Liver (tissue), 9 donors: ENCODE results near the gene ICAM3. TPM values are rescaled to one million over a fixed set of nuclear protein-coding genes. Genes with fewer than 3 reads are reported as not detected.

Experiments
- DNase-seq: peaks from one replicate; pipeline ENCODE4 v3.0.0-alpha.2; 2017; ENCODE audit warnings: low spot score
- H3K27ac ChIP-seq, 2 donors: one replicate each; pipeline ENCODE4 v1.7.0; 2013; ENCODE audit warnings: inconsistent platforms in 2 of 2, low read length in 2 of 2, control low read depth in 1 of 2, low read depth in 1 of 2, mild to moderate bottlenecking in 1 of 2
- H3K27me3 ChIP-seq, 4 donors: one replicate each; pipeline versions ENCODE4 v1.6.1 to v1.7.0; 2013; ENCODE audit warnings: low read length in 3 of 4, inconsistent platforms in 1 of 4, mild to moderate bottlenecking in 1 of 4, moderate library complexity in 1 of 4; ENCODE audit not compliant: control insufficient read depth in 4 of 4, insufficient read depth in 4 of 4
- H3K36me3 ChIP-seq, 4 donors: one replicate each; pipeline versions ENCODE4 v1.6.1 to v1.7.0; 2013; ENCODE audit warnings: low read length in 3 of 4, mild to moderate bottlenecking in 3 of 4, low read depth in 1 of 4, moderate library complexity in 1 of 4; ENCODE audit not compliant: control insufficient read depth in 4 of 4, insufficient read depth in 3 of 4
- H3K4me1 ChIP-seq, 4 donors: one replicate each; pipeline versions ENCODE4 v1.6.1 to v1.7.0; 2013; ENCODE audit warnings: low read length in 3 of 4, mild to moderate bottlenecking in 3 of 4, moderate library complexity in 1 of 4; ENCODE audit not compliant: control insufficient read depth in 4 of 4, insufficient read depth in 4 of 4
- H3K4me3 ChIP-seq, 3 donors: one replicate each; pipeline versions ENCODE4 v1.6.1 to v1.7.0; 2013; ENCODE audit warnings: low read length in 3 of 3, control low read depth in 1 of 3, low read depth in 1 of 3, mild to moderate bottlenecking in 1 of 3
- H3K9ac ChIP-seq, 2 donors: one replicate each; pipeline ENCODE4 v1.7.0; 2013; ENCODE audit warnings: low read length in 2 of 2, mild to moderate bottlenecking in 2 of 2, moderate library complexity in 2 of 2, control low read depth in 1 of 2, low read depth in 1 of 2
- H3K9me3 ChIP-seq, 4 donors: one replicate each; pipeline versions ENCODE4 v1.6.1 to v1.7.0; 2013; ENCODE audit warnings: low read length in 3 of 4; ENCODE audit not compliant: control insufficient read depth in 4 of 4
- CTCF ChIP-seq: fragments of 150-350 bp; IDR thresholded peaks from 2 replicates; pipeline ENCODE4 v1.5.1; 2017; ENCODE audit warnings: improper control_type of control experiment, low read depth, low read length; ENCODE audit not compliant: missing input control
- FOXA1 ChIP-seq: IDR thresholded peaks from 2 replicates; pipeline ENCODE4 v1.6.1; 2016; ENCODE audit warnings: antibody characterized with exemption
- GABPA ChIP-seq, 2 donors: IDR thresholded peaks in 1 of 2; conservative IDR thresholded peaks in 1 of 2; 2 replicates each; pipeline ENCODE4 v1.6.1; 2016; ENCODE audit warnings: antibody characterized with exemption in 2 of 2, mild to moderate bottlenecking in 1 of 2, moderate library complexity in 1 of 2
- HNF4G ChIP-seq: IDR thresholded peaks from 2 replicates; pipeline ENCODE4 v1.6.1; 2016; ENCODE audit warnings: antibody characterized with exemption
- JUND ChIP-seq, 2 donors: IDR thresholded peaks; 2 replicates each; pipeline ENCODE4 v1.6.1; 2016; ENCODE audit warnings: antibody characterized with exemption in 2 of 2
- NR2F2 ChIP-seq: IDR thresholded peaks from 2 replicates; pipeline ENCODE4 v1.6.1; 2016; ENCODE audit warnings: antibody characterized with exemption
- RXRA ChIP-seq, 2 donors: IDR thresholded peaks; 2 replicates each; pipeline ENCODE4 v1.6.1; 2017 to 2018; ENCODE audit warnings: antibody characterized with exemption in 2 of 2, mild to moderate bottlenecking in 1 of 2
- TAF1 ChIP-seq: conservative IDR thresholded peaks from 2 replicates; pipeline ENCODE4 v1.6.1; 2016; ENCODE audit warnings: antibody characterized with exemption, mild to moderate bottlenecking
- YY1 ChIP-seq: IDR thresholded peaks from 2 replicates; pipeline ENCODE4 v1.6.1; 2016; ENCODE audit warnings: antibody characterized with exemption, mild to moderate bottlenecking
- WGBS: extraction: QIAGEN DNeasy Blood & Tissue Kit; methylation state at CpG from one replicate; pipeline ENCODE4 v1.1.7; 2013; 5-methylcytosine and 5-hydroxymethylcytosine counted together
- polyA plus RNA-seq, 2 donors: library from polyadenylated mRNA; stranded (reverse) in 1 of 2; unstranded in 1 of 2; fragments of 200-250 nt in 1 of 2; fragments of >200 nt in 1 of 2; fragmentation: Nextera tagmentation in 1 of 2; extraction: Ambion mirVana in 1 of 2; gene quantifications; one replicate each; pipeline versions ENCODE4 v1.2.1 to v1.2.3, GENCODE V29; 2013 to 2015
- total RNA-seq, 2 donors: library from RNA; depleted of rRNA; stranded (reverse); fragments of >200 nt; gene quantifications; one replicate each; pipeline ENCODE4 v1.2.3, GENCODE V29; 2014
- TF ChIP-seq, protein P1 (sequence below): IDR thresholded peaks from 2 replicates; pipeline ENCODE4 v1.6.1; 2016; ENCODE audit warnings: antibody characterized with exemption
- TF ChIP-seq, protein P2 (sequence below): IDR thresholded peaks from 2 replicates; pipeline ENCODE4 v1.6.1; 2016; ENCODE audit warnings: antibody characterized with exemption
- TF ChIP-seq, protein P3 (sequence below): IDR thresholded peaks from 2 replicates; pipeline ENCODE4 v1.6.1; 2016; ENCODE audit warnings: antibody characterized with exemption
- donor health status: healthy.
- donor health status: healthy.
- donor health status: healthy.
- donor health status: healthy.
- donor health status: healthy.

ICAM3 gene
- total and polyA plus RNA-seq, 4 donors, result 15.9 to 62.8 (median 21.0) TPM

- no peaks in the 10 kb centered on the region for H3K9me3 ChIP-seq
- H3K4me3 ChIP-seq, result no peak overlapping the region
- 3% methylated on average over 30 of the region's 30 CpGs for WGBS
- TF ChIP-seq, protein P1, sequence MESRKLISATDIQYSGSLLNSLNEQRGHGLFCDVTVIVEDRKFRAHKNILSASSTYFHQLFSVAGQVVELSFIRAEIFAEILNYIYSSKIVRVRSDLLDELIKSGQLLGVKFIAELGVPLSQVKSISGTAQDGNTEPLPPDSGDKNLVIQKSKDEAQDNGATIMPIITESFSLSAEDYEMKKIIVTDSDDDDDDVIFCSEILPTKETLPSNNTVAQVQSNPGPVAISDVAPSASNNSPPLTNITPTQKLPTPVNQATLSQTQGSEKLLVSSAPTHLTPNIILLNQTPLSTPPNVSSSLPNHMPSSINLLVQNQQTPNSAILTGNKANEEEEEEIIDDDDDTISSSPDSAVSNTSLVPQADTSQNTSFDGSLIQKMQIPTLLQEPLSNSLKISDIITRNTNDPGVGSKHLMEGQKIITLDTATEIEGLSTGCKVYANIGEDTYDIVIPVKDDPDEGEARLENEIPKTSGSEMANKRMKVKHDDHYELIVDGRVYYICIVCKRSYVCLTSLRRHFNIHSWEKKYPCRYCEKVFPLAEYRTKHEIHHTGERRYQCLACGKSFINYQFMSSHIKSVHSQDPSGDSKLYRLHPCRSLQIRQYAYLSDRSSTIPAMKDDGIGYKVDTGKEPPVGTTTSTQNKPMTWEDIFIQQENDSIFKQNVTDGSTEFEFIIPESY, result no peak
- no peak for TF ChIP-seq YY1
- TF ChIP-seq TAF1, result no peak
- TF ChIP-seq GABPA (IDR thresholded peaks at IDR 0.05 in 1 of 2, conservative IDR thresholded peaks at IDR 0.05 in 1 of 2), result no peak
- no peak for TF ChIP-seq JUND (IDR thresholded peaks at IDR 0.05)
- no peak for TF ChIP-seq RXRA (IDR thresholded peaks at IDR 0.05)
- TF ChIP-seq CTCF, result no peak
- TF ChIP-seq, protein P2, sequence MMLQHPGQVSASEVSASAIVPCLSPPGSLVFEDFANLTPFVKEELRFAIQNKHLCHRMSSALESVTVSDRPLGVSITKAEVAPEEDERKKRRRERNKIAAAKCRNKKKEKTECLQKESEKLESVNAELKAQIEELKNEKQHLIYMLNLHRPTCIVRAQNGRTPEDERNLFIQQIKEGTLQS, result no peak
- no peak for TF ChIP-seq FOXA1
- H3K36me3 ChIP-seq, result peaks cover 2 to 7% (median 6%) of the 10 kb centered on the region in 4 donors
- H3K4me1 ChIP-seq, result peaks cover 22 to 57% (median 42%) of the 10 kb centered on the region in 4 donors
- H3K27ac ChIP-seq, result no peak overlapping the region
- no peak overlapping the region for H3K9ac ChIP-seq
- no peak for DNase-seq
- H3K27me3 ChIP-seq, result peaks cover 2 to 16% (median 7%) of the 10 kb centered on the region in 4 donors
Measured at GRCh38 chr19:10290357-10290875, 49.0 kb downstream of the ICAM3 start.

- Histone ChIP-seq H3K4me1 (peaks cover 21 to 52% (median 40%) of the 10 kb centered on the region in 4 donors), H3K9ac (no peak within 1 kb of the TSS), H3K36me3 (peaks cover 6 to 12% (median 11%) of the 10 kb centered on the region in 4 donors), H3K4me3 (peak within 1 kb of the TSS in 1 of 3 donors; percentile 34), H3K27ac (no peak within 1 kb of the TSS), H3K9me3 (no peaks in the 10 kb centered on the region), H3K27me3 (peaks cover 2 to 12% (median 5%) of the 10 kb centered on the region in 4 donors)
- WGBS, result 2% methylated on average over 45 of the region's 45 CpGs
- TF ChIP-seq RXRA (IDR thresholded peaks at IDR 0.05), result no peak
- TF ChIP-seq NR2F2, result no peak
- no peak for TF ChIP-seq HNF4G
- TF ChIP-seq TAF1, result no peak
- TF ChIP-seq, protein P3, sequence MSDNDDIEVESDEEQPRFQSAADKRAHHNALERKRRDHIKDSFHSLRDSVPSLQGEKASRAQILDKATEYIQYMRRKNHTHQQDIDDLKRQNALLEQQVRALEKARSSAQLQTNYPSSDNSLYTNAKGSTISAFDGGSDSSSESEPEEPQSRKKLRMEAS, result no peak
- TF ChIP-seq, protein P2, result no peak
- no peak for DNase-seq
Measured at GRCh38 chr19:10289836-10290356, 49.5 kb downstream of the ICAM3 start, which contains the start of gene ICAM5. Gene ICAM5, plus strand, starts transcription at chr19:10289952. Its CDS starts 92 bp downstream, at chr19:10290044.
